ELR (cell line): ENCODE measurements around the gene COLEC12.
"Not testable (repeated sequence)": the region's sequence is repeated elsewhere in the genome, so short reads cannot be mapped to it uniquely, and the experiment has no call there.

Experiments
- DNase-seq: peaks from one replicate; pipeline ENCODE4 v3.0.0-alpha.2; 2015; ENCODE audit warnings: low read depth

COLEC12 gene

GRCh38 chr18:413233-413632, 87.3 kb downstream of the COLEC12 start:
- DNase-seq = peak; percentile 78

GRCh38 chr18:410047-410455, 90.5 kb downstream of the COLEC12 start:
- no peak for DNase-seq

GRCh38 chr18:408367-408766, 92.1 kb downstream of the COLEC12 start:
- DNase-seq = no peak

- DNase-seq = peak; percentile 60
Measured at GRCh38 chr18:407626-408224, 92.8 kb downstream of the COLEC12 start.

- no peak for DNase-seq
Measured at GRCh38 chr18:407191-407590, 93.3 kb downstream of the COLEC12 start.

GRCh38 chr18:406677-407076, 93.8 kb downstream of the COLEC12 start:
- no peak for DNase-seq

- DNase-seq = not testable (repeated sequence)
Measured at GRCh38 chr18:405006-405405, 95.5 kb downstream of the COLEC12 start.

- DNase-seq = no peak
Measured at GRCh38 chr18:404061-404636, 96.4 kb downstream of the COLEC12 start.

GRCh38 chr18:402129-402528, 98.4 kb downstream of the COLEC12 start:
- no peak for DNase-seq

GRCh38 chr18:400456-400855, 100.0 kb downstream of the COLEC12 start:
- DNase-seq = peak; percentile 82

- no peak for DNase-seq
Measured at GRCh38 chr18:399631-400135, 100.8 kb downstream of the COLEC12 start.

GRCh38 chr18:398935-399630, 101.4 kb downstream of the COLEC12 start:
- DNase-seq = peak; percentile 19

GRCh38 chr18:396556-396955, 103.9 kb downstream of the COLEC12 start:
- no peak for DNase-seq

GRCh38 chr18:396251-396555, 104.3 kb downstream of the COLEC12 start:
- no peak for DNase-seq

GRCh38 chr18:395456-396250, 104.8 kb downstream of the COLEC12 start:
- peak; percentile 95 for DNase-seq

GRCh38 chr18:394987-395362, 105.5 kb downstream of the COLEC12 start:
- peak; percentile 88 for DNase-seq

GRCh38 chr18:394262-394986, 106.1 kb downstream of the COLEC12 start:
- DNase-seq = no peak

- no peak for DNase-seq
Measured at GRCh38 chr18:393574-393957, 106.9 kb downstream of the COLEC12 start.

GRCh38 chr18:392928-393573, 107.5 kb downstream of the COLEC12 start:
- DNase-seq = no peak

GRCh38 chr18:390741-391478, 109.6 kb downstream of the COLEC12 start:
- DNase-seq = no peak
